ENCODE measurements around the gene SHLD2. TPM values are rescaled to one million over a fixed set of nuclear protein-coding genes. Genes with fewer than 3 reads are reported as not detected.
"Not testable (repeated sequence)": the region's sequence is repeated elsewhere in the genome, so short reads cannot be mapped to it uniquely, and the experiment has no call there.

Gene SHLD2
- total RNA-seq, 2 experiments from 2014 or later, result 16.7 to 17.6 TPM

- intact Hi-C loops (cut with micrococcal nuclease); H3K27ac Mint-ChIP-seq; H3K9me3 Mint-ChIP-seq; H3K27me3 Mint-ChIP-seq (ENCODE audit: low read depth); H3K4me3 Mint-ChIP-seq; CTCF ChIA-PET; H3K36me3 Mint-ChIP-seq (ENCODE audit: low read depth); DNase-seq; H3K4me1 Mint-ChIP-seq (ENCODE audit: low read depth): not testable (repeated sequence)
These were observed 115.3 kb downstream of the SHLD2 start for GRCh38 chr10:87210309-87210708.

DNA sequence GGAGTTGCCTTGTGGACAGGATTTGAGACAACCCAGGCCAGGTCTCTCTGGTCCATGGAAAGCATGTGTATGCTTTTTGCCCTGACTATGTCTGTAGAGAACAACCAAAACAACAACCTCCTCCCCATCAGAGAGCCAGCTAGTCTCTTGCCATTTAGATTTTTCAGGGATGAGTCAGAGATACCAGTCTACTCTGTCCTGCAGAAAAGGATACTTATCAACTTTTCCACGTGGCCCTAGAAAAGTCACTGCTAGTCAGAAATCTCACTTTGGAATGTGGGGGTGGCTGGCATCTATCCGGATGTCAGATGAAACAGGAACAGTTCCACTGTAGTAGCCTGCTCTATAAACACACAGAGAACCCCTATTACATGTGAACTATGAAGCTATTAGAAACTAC is 116.8 kb downstream of the SHLD2 start:
- H3K4me3 Mint-ChIP-seq; H3K27ac Mint-ChIP-seq; H3K4me1 Mint-ChIP-seq (ENCODE audit: low read depth); DNase-seq; H3K36me3 Mint-ChIP-seq (ENCODE audit: low read depth); H3K9me3 Mint-ChIP-seq; intact Hi-C loops (cut with micrococcal nuclease); CTCF ChIA-PET; H3K27me3 Mint-ChIP-seq (ENCODE audit: low read depth): not testable (repeated sequence)

- H3K27me3 Mint-ChIP-seq (ENCODE audit: low read depth); CTCF ChIA-PET; H3K4me1 Mint-ChIP-seq (ENCODE audit: low read depth); intact Hi-C loops (cut with micrococcal nuclease); H3K36me3 Mint-ChIP-seq (ENCODE audit: low read depth); H3K27ac Mint-ChIP-seq; H3K4me3 Mint-ChIP-seq; H3K9me3 Mint-ChIP-seq; DNase-seq: not testable (repeated sequence)
These were observed 118.3 kb downstream of the SHLD2 start for GRCh38 chr10:87213150-87213765.

DNA sequence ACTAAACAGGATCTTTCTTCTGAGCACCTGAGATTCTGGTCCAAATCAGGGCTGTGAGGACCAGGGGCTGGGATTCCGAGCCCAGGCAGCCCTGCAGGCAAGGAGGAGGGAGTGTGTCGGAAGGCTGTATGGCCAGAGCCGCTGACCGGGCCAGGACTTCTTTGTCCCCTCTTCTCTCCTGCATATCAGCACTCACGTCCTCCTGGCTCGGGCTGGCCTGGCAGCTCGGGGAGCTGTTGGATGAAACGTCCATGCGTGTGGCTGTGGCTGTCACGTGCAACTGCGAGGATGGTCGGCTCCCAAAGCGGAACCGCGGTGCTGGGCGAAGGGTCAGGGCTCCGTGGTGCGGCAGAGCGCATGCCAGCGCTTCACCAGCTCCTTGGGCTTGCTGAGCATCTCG is 118.8 kb downstream of the SHLD2 start:
- CTCF ChIA-PET; H3K9me3 Mint-ChIP-seq; H3K36me3 Mint-ChIP-seq (ENCODE audit: low read depth); intact Hi-C loops (cut with micrococcal nuclease); DNase-seq; H3K27ac Mint-ChIP-seq; H3K4me3 Mint-ChIP-seq; H3K4me1 Mint-ChIP-seq (ENCODE audit: low read depth); H3K27me3 Mint-ChIP-seq (ENCODE audit: low read depth): not testable (repeated sequence)

- DNase-seq; H3K4me1 Mint-ChIP-seq (ENCODE audit: low read depth); H3K27me3 Mint-ChIP-seq (ENCODE audit: low read depth); H3K4me3 Mint-ChIP-seq; H3K27ac Mint-ChIP-seq; CTCF ChIA-PET; H3K9me3 Mint-ChIP-seq; intact Hi-C loops (cut with micrococcal nuclease); H3K36me3 Mint-ChIP-seq (ENCODE audit: low read depth): not testable (repeated sequence)
These were observed 121.1 kb downstream of the SHLD2 start for GRCh38 chr10:87216120-87216519.

GRCh38 chr10:87219370-87219769 is 124.4 kb downstream of the SHLD2 start:
- CTCF ChIA-PET; H3K27ac Mint-ChIP-seq; H3K9me3 Mint-ChIP-seq; DNase-seq; H3K27me3 Mint-ChIP-seq (ENCODE audit: low read depth); H3K36me3 Mint-ChIP-seq (ENCODE audit: low read depth); intact Hi-C loops (cut with micrococcal nuclease); H3K4me3 Mint-ChIP-seq; H3K4me1 Mint-ChIP-seq (ENCODE audit: low read depth): not testable (repeated sequence)

DNA sequence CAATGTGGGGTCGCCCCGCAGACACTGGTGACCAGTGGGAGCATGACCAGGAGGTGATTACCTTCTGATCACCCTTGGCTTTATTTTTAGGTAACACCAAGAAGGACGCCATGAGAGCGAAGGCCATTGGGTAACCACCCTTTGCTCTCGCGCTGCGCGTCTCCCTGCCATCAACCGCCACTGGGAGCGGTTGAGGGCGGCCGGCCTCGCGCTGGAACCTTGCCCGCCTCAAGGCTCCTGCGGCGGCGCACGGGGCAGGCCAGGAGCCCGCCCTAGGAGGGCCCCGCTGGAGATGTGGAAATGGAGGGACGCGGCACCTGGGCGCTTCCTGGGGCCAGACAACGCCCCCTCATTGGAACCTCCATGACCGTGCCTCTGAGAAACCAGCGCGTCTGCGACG is 127.8 kb downstream of the SHLD2 start:
- H3K27ac Mint-ChIP-seq; H3K36me3 Mint-ChIP-seq (ENCODE audit: low read depth); H3K27me3 Mint-ChIP-seq (ENCODE audit: low read depth); H3K9me3 Mint-ChIP-seq; H3K4me1 Mint-ChIP-seq (ENCODE audit: low read depth); CTCF ChIA-PET; intact Hi-C loops (cut with micrococcal nuclease); H3K4me3 Mint-ChIP-seq; DNase-seq: not testable (repeated sequence)

GRCh38 chr10:87225148-87225547 is 130.1 kb downstream of the SHLD2 start, which contains the start of gene NUTM2A:
TSS of gene NUTM2A (plus strand) at chr10:87225448. CDS start at chr10:87225831, 383 bp downstream.
- intact Hi-C loops (cut with micrococcal nuclease); DNase-seq; H3K27ac Mint-ChIP-seq; H3K4me3 Mint-ChIP-seq; H3K27me3 Mint-ChIP-seq (ENCODE audit: low read depth); H3K9me3 Mint-ChIP-seq; CTCF ChIA-PET; H3K36me3 Mint-ChIP-seq (ENCODE audit: low read depth); H3K4me1 Mint-ChIP-seq (ENCODE audit: low read depth): not testable (repeated sequence)

DNA sequence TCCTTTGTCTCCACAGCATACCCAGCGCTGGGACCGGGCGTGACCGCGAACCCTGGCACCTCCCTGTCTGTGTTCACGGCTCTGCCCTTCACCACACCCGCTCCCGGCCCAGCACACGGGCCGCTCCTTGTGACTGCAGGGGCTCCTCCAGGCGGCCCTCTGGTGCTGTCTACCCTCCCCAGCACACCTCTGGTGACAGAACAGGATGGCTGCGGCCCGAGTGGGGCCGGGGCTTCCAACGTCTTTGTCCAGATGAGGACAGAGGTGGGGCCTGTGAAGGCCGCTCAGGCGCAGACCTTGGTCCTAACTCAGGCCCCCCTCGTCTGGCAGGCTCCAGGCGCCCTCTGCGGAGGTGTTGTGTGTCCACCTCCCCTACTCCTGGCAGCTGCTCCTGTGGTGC is 133.2 kb downstream of the SHLD2 start:
- H3K4me3 Mint-ChIP-seq; H3K27me3 Mint-ChIP-seq (ENCODE audit: low read depth); H3K9me3 Mint-ChIP-seq; intact Hi-C loops (cut with micrococcal nuclease); CTCF ChIA-PET; H3K4me1 Mint-ChIP-seq (ENCODE audit: low read depth); H3K36me3 Mint-ChIP-seq (ENCODE audit: low read depth); H3K27ac Mint-ChIP-seq; DNase-seq: not testable (repeated sequence)

- H3K36me3 Mint-ChIP-seq (ENCODE audit: low read depth); DNase-seq; intact Hi-C loops (cut with micrococcal nuclease); H3K27me3 Mint-ChIP-seq (ENCODE audit: low read depth); H3K27ac Mint-ChIP-seq; H3K4me3 Mint-ChIP-seq; H3K9me3 Mint-ChIP-seq; H3K4me1 Mint-ChIP-seq (ENCODE audit: low read depth); CTCF ChIA-PET: not testable (repeated sequence)
These were observed 134.2 kb downstream of the SHLD2 start for GRCh38 chr10:87229211-87229610.

DNA sequence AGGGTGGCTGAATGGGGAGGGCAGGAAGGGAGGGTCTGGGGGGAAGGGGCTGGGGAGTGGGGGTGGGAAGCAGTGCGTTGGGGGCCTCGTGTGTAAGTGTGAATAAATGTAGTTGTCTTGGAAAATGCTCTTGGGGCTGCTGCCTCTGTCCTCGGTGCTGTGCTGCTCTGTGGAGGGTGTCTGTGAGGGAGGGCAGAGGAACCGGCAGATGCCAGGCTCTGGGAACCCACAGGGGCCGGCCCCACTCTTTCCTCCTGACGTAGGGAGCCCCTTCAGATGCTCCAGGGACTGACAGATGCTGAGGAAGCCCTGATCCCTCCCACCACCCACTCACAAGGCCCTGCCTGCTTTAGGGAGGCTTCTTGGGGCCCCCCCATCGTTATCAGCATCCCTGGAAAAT is 139.8 kb downstream of the SHLD2 start:
- CTCF ChIA-PET; H3K4me3 Mint-ChIP-seq; H3K4me1 Mint-ChIP-seq (ENCODE audit: low read depth): not testable (repeated sequence)

GRCh38 chr10:87237244-87237643 is 142.2 kb downstream of the SHLD2 start:
- H3K27me3 Mint-ChIP-seq (ENCODE audit: low read depth); H3K36me3 Mint-ChIP-seq (ENCODE audit: low read depth); H3K9me3 Mint-ChIP-seq; DNase-seq; intact Hi-C loops (cut with micrococcal nuclease); H3K4me1 Mint-ChIP-seq (ENCODE audit: low read depth); CTCF ChIA-PET; H3K27ac Mint-ChIP-seq; H3K4me3 Mint-ChIP-seq: not testable (repeated sequence)

More for the DNA sequence above, 139.8 kb downstream of the SHLD2 start:
- DNase-seq; H3K9me3 Mint-ChIP-seq; H3K27ac Mint-ChIP-seq; intact Hi-C loops (cut with micrococcal nuclease); H3K36me3 Mint-ChIP-seq (ENCODE audit: low read depth); H3K27me3 Mint-ChIP-seq (ENCODE audit: low read depth): not testable (repeated sequence)

- intact Hi-C loops (cut with micrococcal nuclease); H3K36me3 Mint-ChIP-seq (ENCODE audit: low read depth); H3K4me1 Mint-ChIP-seq (ENCODE audit: low read depth); H3K4me3 Mint-ChIP-seq; CTCF ChIA-PET; H3K27me3 Mint-ChIP-seq (ENCODE audit: low read depth); DNase-seq; H3K27ac Mint-ChIP-seq; H3K9me3 Mint-ChIP-seq: not testable (repeated sequence)
These were observed 144.4 kb downstream of the SHLD2 start for GRCh38 chr10:87239346-87239808.

Measured in activated naive CD4-positive, alpha-beta T cell treated with anti-CD3 and anti-CD28 coated beads for 36 hours (primary cell).